ENCODE results near the gene SRPK2.

Gene SRPK2

GRCh38 chr7:105132335-105132734, 256.4 kb downstream of the SRPK2 start:
- H3K27me3 Mint-ChIP-seq, result no peaks in the 10 kb centered on the region
- H3K4me1 Mint-ChIP-seq, result peaks cover 7% of the 10 kb centered on the region
- H3K9me3 Mint-ChIP-seq, result no peaks in the 10 kb centered on the region
- no peak for ATAC-seq
- H3K27ac Mint-ChIP-seq, result no peak overlapping the region
- H3K4me3 Mint-ChIP-seq, result no peak overlapping the region
- H3K36me3 Mint-ChIP-seq, result peaks cover 55% of the 10 kb centered on the region

GRCh38 chr7:105131890-105132289, 256.8 kb downstream of the SRPK2 start:
- no peaks in the 10 kb centered on the region for H3K9me3 Mint-ChIP-seq
- H3K4me1 Mint-ChIP-seq, result peaks cover 11% of the 10 kb centered on the region
- H3K36me3 Mint-ChIP-seq, result peaks cover 50% of the 10 kb centered on the region
- no peak for ATAC-seq
- no peaks in the 10 kb centered on the region for H3K27me3 Mint-ChIP-seq
- H3K4me3 Mint-ChIP-seq, result no peak overlapping the region
- peak overlapping the region; percentile 69 for H3K27ac Mint-ChIP-seq

- H3K27ac Mint-ChIP-seq, result peak overlapping the region; percentile 69
- peaks cover 46% of the 10 kb centered on the region for H3K36me3 Mint-ChIP-seq
- H3K27me3 Mint-ChIP-seq, result no peaks in the 10 kb centered on the region
- peaks cover 17% of the 10 kb centered on the region for H3K4me1 Mint-ChIP-seq
- no peak for ATAC-seq
- no peaks in the 10 kb centered on the region for H3K9me3 Mint-ChIP-seq
- no peak overlapping the region for H3K4me3 Mint-ChIP-seq
Measured at GRCh38 chr7:105131033-105131656, 257.6 kb downstream of the SRPK2 start.

GRCh38 chr7:105130580-105130979, 258.1 kb downstream of the SRPK2 start:
- Mint-ChIP-seq H3K27ac (peak overlapping the region; percentile 69), H3K4me1 (peaks cover 23% of the 10 kb centered on the region), H3K9me3 (no peaks in the 10 kb centered on the region), H3K4me3 (no peak overlapping the region), H3K27me3 (no peaks in the 10 kb centered on the region), H3K36me3 (peaks cover 51% of the 10 kb centered on the region)
- no peak for ATAC-seq

GRCh38 chr7:105130048-105130447, 258.7 kb downstream of the SRPK2 start:
- Mint-ChIP-seq H3K9me3 (no peaks in the 10 kb centered on the region), H3K4me1 (peaks cover 24% of the 10 kb centered on the region), H3K27me3 (no peaks in the 10 kb centered on the region), H3K36me3 (peaks cover 50% of the 10 kb centered on the region), H3K27ac (no peak overlapping the region), H3K4me3 (no peak overlapping the region)
- ATAC-seq, result no peak

GRCh38 chr7:105127179-105127578, 261.5 kb downstream of the SRPK2 start:
- no peak overlapping the region for H3K27ac Mint-ChIP-seq
- H3K4me1 Mint-ChIP-seq, result peaks cover 24% of the 10 kb centered on the region
- no peak overlapping the region for H3K4me3 Mint-ChIP-seq
- H3K9me3 Mint-ChIP-seq, result no peaks in the 10 kb centered on the region
- no peaks in the 10 kb centered on the region for H3K27me3 Mint-ChIP-seq
- peaks cover 50% of the 10 kb centered on the region for H3K36me3 Mint-ChIP-seq
- no peak for ATAC-seq

GRCh38 chr7:105126436-105126975, 262.2 kb downstream of the SRPK2 start:
- Mint-ChIP-seq H3K9me3 (no peaks in the 10 kb centered on the region), H3K36me3 (peaks cover 50% of the 10 kb centered on the region), H3K27ac (no peak overlapping the region), H3K27me3 (no peaks in the 10 kb centered on the region), H3K4me1 (peaks cover 24% of the 10 kb centered on the region), H3K4me3 (no peak overlapping the region)
- no peak for ATAC-seq

GRCh38 chr7:105125745-105126144, 263.0 kb downstream of the SRPK2 start:
- peaks cover 52% of the 10 kb centered on the region for H3K36me3 Mint-ChIP-seq
- H3K27ac Mint-ChIP-seq, result no peak overlapping the region
- ATAC-seq, result no peak
- H3K27me3 Mint-ChIP-seq, result no peaks in the 10 kb centered on the region
- H3K9me3 Mint-ChIP-seq, result no peaks in the 10 kb centered on the region
- no peak overlapping the region for H3K4me3 Mint-ChIP-seq
- H3K4me1 Mint-ChIP-seq, result peaks cover 18% of the 10 kb centered on the region

- H3K36me3 Mint-ChIP-seq, result peaks cover 46% of the 10 kb centered on the region
- H3K4me3 Mint-ChIP-seq, result no peak overlapping the region
- no peak overlapping the region for H3K27ac Mint-ChIP-seq
- H3K9me3 Mint-ChIP-seq, result no peaks in the 10 kb centered on the region
- H3K27me3 Mint-ChIP-seq, result no peaks in the 10 kb centered on the region
- no peak for ATAC-seq
- H3K4me1 Mint-ChIP-seq, result peaks cover 33% of the 10 kb centered on the region
Measured at GRCh38 chr7:105122619-105123018, 266.1 kb downstream of the SRPK2 start.

- ATAC-seq, result peak; percentile 82
- H3K27me3 Mint-ChIP-seq, result no peaks in the 10 kb centered on the region
- H3K4me1 Mint-ChIP-seq, result peaks cover 15% of the 10 kb centered on the region
- peaks cover 44% of the 10 kb centered on the region for H3K36me3 Mint-ChIP-seq
- H3K27ac Mint-ChIP-seq, result peak overlapping the region; percentile 60
- no peaks in the 10 kb centered on the region for H3K9me3 Mint-ChIP-seq
- peak overlapping the region; percentile 24 for H3K4me3 Mint-ChIP-seq
Measured at GRCh38 chr7:105118612-105119600, 269.8 kb downstream of the SRPK2 start.

- H3K27ac Mint-ChIP-seq, result peak overlapping the region; percentile 5
- no peaks in the 10 kb centered on the region for H3K27me3 Mint-ChIP-seq
- no peak overlapping the region for H3K4me3 Mint-ChIP-seq
- no peaks in the 10 kb centered on the region for H3K4me1 Mint-ChIP-seq
- no peaks in the 10 kb centered on the region for H3K9me3 Mint-ChIP-seq
- ATAC-seq, result no peak
- peaks cover 32% of the 10 kb centered on the region for H3K36me3 Mint-ChIP-seq
Measured at GRCh38 chr7:105112440-105113418, 276.0 kb downstream of the SRPK2 start.

GRCh38 chr7:105107458-105107857, 281.3 kb downstream of the SRPK2 start:
- peaks cover 31% of the 10 kb centered on the region for H3K36me3 Mint-ChIP-seq
- no peaks in the 10 kb centered on the region for H3K9me3 Mint-ChIP-seq
- H3K27me3 Mint-ChIP-seq, result no peaks in the 10 kb centered on the region
- no peak overlapping the region for H3K27ac Mint-ChIP-seq
- H3K4me3 Mint-ChIP-seq, result no peak overlapping the region
- no peaks in the 10 kb centered on the region for H3K4me1 Mint-ChIP-seq
- ATAC-seq, result no peak

GRCh38 chr7:105106473-105106872, 282.2 kb downstream of the SRPK2 start:
- Mint-ChIP-seq H3K27ac (peak overlapping the region; percentile 24), H3K27me3 (no peaks in the 10 kb centered on the region), H3K36me3 (peaks cover 23% of the 10 kb centered on the region)

GRCh38 chr7:105105579-105105978, 283.1 kb downstream of the SRPK2 start:
- no peak overlapping the region for H3K4me3 Mint-ChIP-seq
- H3K36me3 Mint-ChIP-seq, result peaks cover 31% of the 10 kb centered on the region
- no peaks in the 10 kb centered on the region for H3K9me3 Mint-ChIP-seq
- H3K27me3 Mint-ChIP-seq, result no peaks in the 10 kb centered on the region
- peak overlapping the region; percentile 24 for H3K27ac Mint-ChIP-seq
- H3K4me1 Mint-ChIP-seq, result peaks cover 7% of the 10 kb centered on the region
- ATAC-seq, result no peak

More at GRCh38 chr7:105106473-105106872, 282.2 kb downstream of the SRPK2 start:
- H3K4me1 Mint-ChIP-seq, result no peaks in the 10 kb centered on the region
- H3K4me3 Mint-ChIP-seq, result no peak overlapping the region
- no peaks in the 10 kb centered on the region for H3K9me3 Mint-ChIP-seq
- ATAC-seq, result no peak

Measured in stimulated activated memory B cell treated with anti-CD40 and anti-IgM and Interleukin-4, amounts not matched to agents 10 μg/mL and 1 μg/mL and 100 μg/mL, for 72 hours (primary cell).